ENCODE results near the gene KYNU.
A peak's percentile ranks its signal among the peaks of the same experiment; 100 is the strongest.
"Not testable (repeated sequence)": the region's sequence is repeated elsewhere in the genome, so short reads cannot be mapped to it uniquely, and the experiment has no call there.

The KYNU gene

GRCh38 chr2:142942690-142943089 lies 65.2 kb downstream of the KYNU start:
- Histone ChIP-seq H3K4me3 (no peak overlapping the region), H3K27me3 (ENCODE audit: low read depth) (no peaks in the 10 kb centered on the region), H3K4me1 (no peaks in the 10 kb centered on the region), H3K9me3 (no peaks in the 10 kb centered on the region), H3K36me3 (replicated peaks) (no peaks in the 10 kb centered on the region)
- DNase-seq (ENCODE audit: low spot score in 2 of 2): no peak
- in situ Hi-C loops (cut with MboI; ENCODE audit: low sequenced_read_pairs): no loop called here

- Histone ChIP-seq H3K4me1 (no peaks in the 10 kb centered on the region), H3K9me3 (no peaks in the 10 kb centered on the region), H3K4me3 (no peak overlapping the region), H3K36me3 (replicated peaks) (no peaks in the 10 kb centered on the region), H3K27me3 (ENCODE audit: low read depth) (no peaks in the 10 kb centered on the region)
- in situ Hi-C loops (cut with MboI; ENCODE audit: low sequenced_read_pairs): no loop called here
- DNase-seq (ENCODE audit: low spot score in 2 of 2): no peak
These were observed 66.8 kb downstream of the KYNU start for GRCh38 chr2:142944264-142944663.

- Histone ChIP-seq H3K4me1 (no peaks in the 10 kb centered on the region), H3K9me3 (no peaks in the 10 kb centered on the region), H3K4me3 (no peak overlapping the region), H3K27me3 (ENCODE audit: low read depth) (no peaks in the 10 kb centered on the region), H3K36me3 (replicated peaks) (no peaks in the 10 kb centered on the region)
- no peak for DNase-seq (ENCODE audit: low spot score in 2 of 2)
- in situ Hi-C loops (cut with MboI; ENCODE audit: low sequenced_read_pairs): no loop called here
These were observed 67.3 kb downstream of the KYNU start for GRCh38 chr2:142944721-142945120.

GRCh38 chr2:142946941-142947340 lies 69.5 kb downstream of the KYNU start:
- no peak for DNase-seq (ENCODE audit: low spot score in 2 of 2)
- Histone ChIP-seq H3K9me3 (no peaks in the 10 kb centered on the region), H3K4me1 (no peaks in the 10 kb centered on the region), H3K4me3 (no peak overlapping the region), H3K27me3 (ENCODE audit: low read depth) (no peaks in the 10 kb centered on the region), H3K36me3 (replicated peaks) (no peaks in the 10 kb centered on the region)
- in situ Hi-C loops (cut with MboI; ENCODE audit: low sequenced_read_pairs): no loop called here

GRCh38 chr2:142948723-142949122 lies 71.3 kb downstream of the KYNU start:
- DNase-seq (ENCODE audit: low spot score in 2 of 2); H3K4me3 ChIP-seq; H3K36me3 ChIP-seq (replicated peaks); H3K9me3 ChIP-seq; H3K4me1 ChIP-seq; in situ Hi-C loops (cut with MboI; ENCODE audit: low sequenced_read_pairs); H3K27me3 ChIP-seq (ENCODE audit: low read depth): not testable (repeated sequence)

- H3K36me3 ChIP-seq (replicated peaks); H3K27me3 ChIP-seq (ENCODE audit: low read depth); H3K4me3 ChIP-seq; H3K4me1 ChIP-seq; H3K9me3 ChIP-seq; DNase-seq (ENCODE audit: low spot score in 2 of 2); in situ Hi-C loops (cut with MboI; ENCODE audit: low sequenced_read_pairs): not testable (repeated sequence)
These were observed 72.9 kb downstream of the KYNU start for GRCh38 chr2:142950323-142950722.

GRCh38 chr2:142951190-142952007 lies 73.9 kb downstream of the KYNU start:
- in situ Hi-C loops (cut with MboI; ENCODE audit: low sequenced_read_pairs): no loop called here
- no peaks in the 10 kb centered on the region for H3K27me3 ChIP-seq (ENCODE audit: low read depth)
- no peak for DNase-seq (ENCODE audit: low spot score in 2 of 2)
- H3K36me3 ChIP-seq (replicated peaks): no peaks in the 10 kb centered on the region
- no peak overlapping the region for H3K4me3 ChIP-seq
- no peaks in the 10 kb centered on the region for H3K9me3 ChIP-seq
- H3K4me1 ChIP-seq: peaks cover 5% of the 10 kb centered on the region

GRCh38 chr2:142952018-142952417 lies 74.6 kb downstream of the KYNU start:
- no peak overlapping the region for H3K4me3 ChIP-seq
- in situ Hi-C loops (cut with MboI; ENCODE audit: low sequenced_read_pairs): no loop called here
- H3K36me3 ChIP-seq (replicated peaks): no peaks in the 10 kb centered on the region
- H3K27me3 ChIP-seq (ENCODE audit: low read depth): no peaks in the 10 kb centered on the region
- no peaks in the 10 kb centered on the region for H3K9me3 ChIP-seq
- H3K4me1 ChIP-seq: peaks cover 5% of the 10 kb centered on the region
- no peak for DNase-seq (ENCODE audit: low spot score in 2 of 2)

- Histone ChIP-seq H3K4me3 (no peak overlapping the region), H3K27me3 (ENCODE audit: low read depth) (no peaks in the 10 kb centered on the region), H3K9me3 (no peaks in the 10 kb centered on the region), H3K4me1 (peaks cover 5% of the 10 kb centered on the region), H3K36me3 (replicated peaks) (no peaks in the 10 kb centered on the region)
- in situ Hi-C loops (cut with MboI; ENCODE audit: low sequenced_read_pairs): no loop called here
- peak; percentile 18 to 45 for DNase-seq (ENCODE audit: low spot score in 2 of 2)
These were observed 75.5 kb downstream of the KYNU start for GRCh38 chr2:142952793-142953494.

- no peak for DNase-seq (ENCODE audit: low spot score in 2 of 2)
- peaks cover 5% of the 10 kb centered on the region for H3K4me1 ChIP-seq
- no peak overlapping the region for H3K4me3 ChIP-seq
- in situ Hi-C loops (cut with MboI; ENCODE audit: low sequenced_read_pairs): no loop called here
- H3K27me3 ChIP-seq (ENCODE audit: low read depth): no peaks in the 10 kb centered on the region
- no peaks in the 10 kb centered on the region for H3K9me3 ChIP-seq
- no peaks in the 10 kb centered on the region for H3K36me3 ChIP-seq (replicated peaks)
These were observed 77.0 kb downstream of the KYNU start for GRCh38 chr2:142954493-142954892.

- in situ Hi-C loops (cut with MboI; ENCODE audit: low sequenced_read_pairs): no loop called here
- Histone ChIP-seq H3K4me3 (no peak overlapping the region), H3K4me1 (peaks cover 5% of the 10 kb centered on the region), H3K27me3 (ENCODE audit: low read depth) (no peaks in the 10 kb centered on the region), H3K9me3 (no peaks in the 10 kb centered on the region), H3K36me3 (replicated peaks) (no peaks in the 10 kb centered on the region)
- DNase-seq (ENCODE audit: low spot score in 2 of 2): no peak
These were observed 79.7 kb downstream of the KYNU start for GRCh38 chr2:142957144-142957543.

- Histone ChIP-seq H3K27me3 (ENCODE audit: low read depth) (no peaks in the 10 kb centered on the region), H3K4me1 (no peaks in the 10 kb centered on the region), H3K4me3 (no peak overlapping the region), H3K9me3 (no peaks in the 10 kb centered on the region), H3K36me3 (replicated peaks) (no peaks in the 10 kb centered on the region)
- no peak for DNase-seq (ENCODE audit: low spot score in 2 of 2)
- in situ Hi-C loops (cut with MboI; ENCODE audit: low sequenced_read_pairs): no loop called here
These were observed 83.7 kb downstream of the KYNU start for GRCh38 chr2:142961202-142961601.

GRCh38 chr2:142965443-142965842 lies 88.0 kb downstream of the KYNU start:
- no peaks in the 10 kb centered on the region for H3K9me3 ChIP-seq
- DNase-seq (ENCODE audit: low spot score in 2 of 2): no peak
- no peaks in the 10 kb centered on the region for H3K36me3 ChIP-seq (replicated peaks)
- no peaks in the 10 kb centered on the region for H3K4me1 ChIP-seq
- in situ Hi-C loops (cut with MboI; ENCODE audit: low sequenced_read_pairs): no loop called here
- H3K27me3 ChIP-seq (ENCODE audit: low read depth): no peaks in the 10 kb centered on the region
- no peak overlapping the region for H3K4me3 ChIP-seq

- Histone ChIP-seq H3K36me3 (replicated peaks) (no peaks in the 10 kb centered on the region), H3K4me3 (no peak overlapping the region), H3K27me3 (ENCODE audit: low read depth) (no peaks in the 10 kb centered on the region), H3K4me1 (no peaks in the 10 kb centered on the region), H3K9me3 (no peaks in the 10 kb centered on the region)
- no peak for DNase-seq (ENCODE audit: low spot score in 2 of 2)
- in situ Hi-C loops (cut with MboI; ENCODE audit: low sequenced_read_pairs): no loop called here
These were observed 88.8 kb downstream of the KYNU start for GRCh38 chr2:142966284-142966683.

Data from HAP-1 (cell line).